ENCODE measurements around the gene EVPL.

Gene EVPL

DNA sequence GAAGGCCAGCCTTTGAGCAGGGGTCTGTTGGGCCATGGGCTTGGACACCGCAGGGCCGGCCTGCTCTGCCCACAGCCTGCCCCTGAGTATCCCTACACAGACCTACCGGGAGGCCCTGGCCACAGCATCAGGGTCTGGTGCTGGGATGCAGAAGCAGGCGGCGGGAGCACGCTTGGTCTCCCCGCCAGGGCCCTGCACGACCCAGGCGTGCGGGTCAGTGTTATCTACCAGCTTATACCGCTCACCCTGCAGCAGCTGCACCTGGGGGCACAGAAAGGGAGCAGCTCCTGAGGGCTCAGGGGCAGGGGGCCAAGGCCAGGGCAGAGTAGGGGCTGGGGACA, 8.8 kb downstream of the EVPL start:
- Mint-ChIP-seq H3K36me3 (ENCODE audit: low read depth) (no peaks in the 10 kb centered on the region), H3K27me3 (peaks cover 37% of the 10 kb centered on the region), H3K9me3 (no peaks in the 10 kb centered on the region), H3K4me3 (no peak overlapping the region), H3K4me1 (ENCODE audit: low read depth) (no peaks in the 10 kb centered on the region), H3K27ac (no peak overlapping the region)
- intact Hi-C loops (cut with micrococcal nuclease), result no loop called here

GRCh38 chr17:76017481-76018339, 9.4 kb downstream of the EVPL start:
- Mint-ChIP-seq H3K9me3 (no peaks in the 10 kb centered on the region), H3K27me3 (peaks cover 31% of the 10 kb centered on the region), H3K4me1 (ENCODE audit: low read depth) (no peaks in the 10 kb centered on the region), H3K36me3 (ENCODE audit: low read depth) (no peaks in the 10 kb centered on the region), H3K27ac (no peak overlapping the region), H3K4me3 (no peak overlapping the region)
- intact Hi-C loops (cut with micrococcal nuclease), result no loop called here

DNA sequence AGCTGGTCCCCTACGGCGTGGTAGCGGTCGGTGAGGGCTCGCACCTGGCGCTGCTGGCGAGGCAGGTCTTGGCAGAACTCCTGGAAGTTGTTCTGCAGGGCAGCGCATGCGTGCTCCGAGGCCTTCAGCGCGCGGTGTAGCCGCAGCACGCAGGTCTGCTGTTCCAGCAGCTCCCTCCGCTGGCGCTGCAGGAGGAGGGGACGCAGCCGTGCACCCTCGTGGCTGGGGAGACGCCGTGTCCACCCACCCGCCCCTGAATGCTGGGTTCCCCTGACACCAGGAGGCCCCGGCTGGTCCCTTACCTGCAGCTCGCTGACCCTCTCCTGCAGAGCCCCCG, 12.2 kb downstream of the EVPL start:
- intact Hi-C loops (cut with micrococcal nuclease), result loop anchor here (5.0 kb wide), 1 partner anchor 282 kb away; no protein-coding TSS in a partner anchor
- H3K36me3 Mint-ChIP-seq (ENCODE audit: low read depth), result no peaks in the 10 kb centered on the region
- H3K9me3 Mint-ChIP-seq, result no peaks in the 10 kb centered on the region
- H3K27me3 Mint-ChIP-seq, result peaks cover 16% of the 10 kb centered on the region
- H3K27ac Mint-ChIP-seq, result no peak overlapping the region
- no peaks in the 10 kb centered on the region for H3K4me1 Mint-ChIP-seq (ENCODE audit: low read depth)
- no peak overlapping the region for H3K4me3 Mint-ChIP-seq

GRCh38 chr17:76014100-76014924, 12.8 kb downstream of the EVPL start:
- H3K27ac Mint-ChIP-seq, result no peak overlapping the region
- H3K4me1 Mint-ChIP-seq (ENCODE audit: low read depth), result no peaks in the 10 kb centered on the region
- H3K4me3 Mint-ChIP-seq, result no peak overlapping the region
- intact Hi-C loops (cut with micrococcal nuclease), result loop anchor here (5.0 kb wide), 1 partner anchor 283 kb away; no protein-coding TSS in a partner anchor
- no peaks in the 10 kb centered on the region for H3K36me3 Mint-ChIP-seq (ENCODE audit: low read depth)
- H3K27me3 Mint-ChIP-seq, result peaks cover 12% of the 10 kb centered on the region
- no peaks in the 10 kb centered on the region for H3K9me3 Mint-ChIP-seq

DNA sequence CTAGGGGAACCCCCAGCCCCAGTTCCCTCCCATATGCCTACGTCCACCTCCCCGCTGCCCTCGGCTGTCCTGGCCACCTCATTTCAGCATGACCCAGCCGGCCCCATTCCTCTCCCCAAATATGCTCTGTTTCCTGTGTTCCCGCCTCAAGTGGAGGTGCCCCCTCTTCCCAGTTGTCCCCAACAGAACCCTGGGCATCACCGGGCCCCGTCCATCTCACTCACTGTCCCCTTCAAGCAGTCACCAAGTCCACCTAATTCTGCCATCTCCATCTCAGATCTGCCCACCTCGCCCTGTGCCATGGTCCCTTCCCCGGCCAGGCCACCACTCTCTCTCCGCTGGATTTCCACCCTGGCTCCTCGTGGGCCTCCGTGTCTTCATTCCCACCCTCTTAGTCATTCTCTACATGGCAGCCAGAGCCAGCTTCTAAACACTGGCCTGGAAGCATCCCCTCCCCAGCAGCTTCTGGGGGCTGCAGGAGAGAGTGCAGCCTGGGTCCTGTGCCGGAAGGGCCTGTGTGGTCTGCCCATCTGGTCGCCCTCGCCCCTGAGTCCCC, 13.7 kb downstream of the EVPL start:
- no peak overlapping the region for H3K4me3 Mint-ChIP-seq
- H3K27me3 Mint-ChIP-seq, result peaks cover 12% of the 10 kb centered on the region
- no peak overlapping the region for H3K27ac Mint-ChIP-seq
- no peaks in the 10 kb centered on the region for H3K36me3 Mint-ChIP-seq (ENCODE audit: low read depth)
- intact Hi-C loops (cut with micrococcal nuclease), result loop anchor here (5.0 kb wide), 1 partner anchor 284 kb away; no protein-coding TSS in a partner anchor
- no peaks in the 10 kb centered on the region for H3K9me3 Mint-ChIP-seq
- no peaks in the 10 kb centered on the region for H3K4me1 Mint-ChIP-seq (ENCODE audit: low read depth)

DNA sequence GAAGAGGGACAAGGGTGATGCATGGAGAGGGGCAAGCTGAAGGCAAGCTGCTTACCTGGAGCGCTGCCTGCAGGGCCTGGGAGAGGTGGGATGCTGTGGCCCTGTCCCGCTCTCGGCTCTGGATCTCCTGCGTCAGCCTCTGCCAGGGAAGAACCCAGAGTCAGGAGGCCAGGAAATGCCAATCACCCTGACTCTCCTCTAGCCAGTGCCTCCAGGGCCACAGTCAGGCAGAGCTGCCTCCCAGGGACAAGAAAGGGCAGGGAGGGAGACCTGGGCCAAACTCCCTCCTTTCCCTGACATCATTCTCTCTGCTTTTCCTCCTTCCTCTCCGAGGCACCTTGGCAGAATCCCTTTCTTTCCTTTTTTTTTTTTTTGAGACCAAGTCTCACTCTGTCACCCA, 15.2 kb downstream of the EVPL start:
- intact Hi-C loops (cut with micrococcal nuclease), result loop anchor here (5.0 kb wide), 1 partner anchor 285 kb away; no protein-coding TSS in a partner anchor
- H3K4me1 Mint-ChIP-seq (ENCODE audit: low read depth), result no peaks in the 10 kb centered on the region
- no peak overlapping the region for H3K27ac Mint-ChIP-seq
- H3K4me3 Mint-ChIP-seq, result no peak overlapping the region
- no peaks in the 10 kb centered on the region for H3K9me3 Mint-ChIP-seq
- H3K36me3 Mint-ChIP-seq (ENCODE audit: low read depth), result no peaks in the 10 kb centered on the region
- peaks cover 12% of the 10 kb centered on the region for H3K27me3 Mint-ChIP-seq

DNA sequence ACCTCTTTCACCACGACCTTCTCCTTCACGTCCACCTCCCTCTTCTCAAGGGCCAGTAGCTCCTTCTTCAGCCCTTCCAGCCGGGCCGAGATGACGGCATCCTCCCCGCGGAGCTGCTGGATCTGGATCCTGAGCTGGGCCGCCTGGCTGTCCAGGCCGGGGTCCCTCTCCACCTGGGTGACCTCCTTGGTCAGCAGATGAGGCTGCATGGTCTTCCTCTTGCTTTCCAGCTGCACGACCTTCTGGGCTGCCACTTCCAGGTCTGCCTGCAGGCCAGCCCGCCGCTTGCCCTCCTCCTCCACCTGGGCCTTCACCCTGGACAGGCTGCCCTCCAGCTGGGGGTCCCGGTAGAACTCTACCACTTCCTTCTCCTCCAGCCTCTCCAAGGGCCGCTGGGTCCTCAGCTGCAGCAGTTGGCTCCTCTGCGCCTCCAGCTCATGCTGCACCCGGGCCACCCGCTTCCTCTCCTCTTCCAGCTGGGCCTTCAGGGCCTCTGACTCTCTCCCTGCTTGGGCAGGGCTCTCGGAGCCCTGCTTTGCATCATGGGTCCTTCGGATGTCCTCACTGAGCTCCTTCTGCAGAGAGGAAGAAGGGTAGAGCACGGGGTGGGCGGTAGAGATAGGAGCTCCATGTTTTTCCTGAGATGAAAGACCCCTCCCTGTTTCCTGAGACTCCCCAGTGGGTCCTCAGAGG, 17.0 kb downstream of the EVPL start:
- H3K27me3 Mint-ChIP-seq, result peaks cover 8% of the 10 kb centered on the region
- peaks cover 5% of the 10 kb centered on the region for H3K4me1 Mint-ChIP-seq (ENCODE audit: low read depth)

DNA sequence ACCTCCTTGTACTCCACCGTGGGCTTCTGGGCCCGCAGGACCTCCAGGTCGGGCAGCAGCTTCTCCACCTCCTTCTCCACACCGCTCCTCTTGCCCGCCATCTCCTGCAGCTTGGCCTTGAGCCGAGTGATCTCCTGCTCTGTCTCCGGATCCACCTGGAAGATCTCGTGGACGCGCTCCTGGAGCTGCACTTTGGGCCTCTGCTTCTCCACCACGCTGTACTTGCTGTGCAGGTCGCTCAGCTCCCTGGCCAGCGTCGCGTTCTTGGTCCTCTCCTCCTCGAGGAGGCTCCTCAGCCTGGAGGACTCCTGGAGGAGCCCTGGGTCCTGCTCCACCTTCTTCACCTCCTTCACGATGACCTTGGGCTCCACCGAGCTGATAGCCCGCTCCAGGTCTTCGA, 17.7 kb downstream of the EVPL start:
- Mint-ChIP-seq H3K27ac (no peak overlapping the region), H3K27me3 (peaks cover 7% of the 10 kb centered on the region), H3K4me1 (ENCODE audit: low read depth) (peaks cover 6% of the 10 kb centered on the region), H3K4me3 (no peak overlapping the region), H3K9me3 (no peaks in the 10 kb centered on the region), H3K36me3 (ENCODE audit: low read depth) (peaks cover 15% of the 10 kb centered on the region)
- intact Hi-C loops (cut with micrococcal nuclease), result no loop called here

More for the DNA sequence above, 17.0 kb downstream of the EVPL start:
- Mint-ChIP-seq H3K4me3 (no peak overlapping the region), H3K9me3 (no peaks in the 10 kb centered on the region), H3K36me3 (ENCODE audit: low read depth) (peaks cover 8% of the 10 kb centered on the region), H3K27ac (no peak overlapping the region)
- intact Hi-C loops (cut with micrococcal nuclease), result loop anchor here (5.0 kb wide), 1 partner anchor 287 kb away; no protein-coding TSS in a partner anchor

- intact Hi-C loops (cut with micrococcal nuclease), result no loop called here
- Mint-ChIP-seq H3K9me3 (no peaks in the 10 kb centered on the region), H3K4me3 (no peak overlapping the region), H3K4me1 (ENCODE audit: low read depth) (peaks cover 6% of the 10 kb centered on the region), H3K36me3 (ENCODE audit: low read depth) (peaks cover 21% of the 10 kb centered on the region), H3K27ac (no peak overlapping the region), H3K27me3 (peaks cover 4% of the 10 kb centered on the region)
These were observed 18.3 kb downstream of the EVPL start for GRCh38 chr17:76008630-76009425.

- Mint-ChIP-seq H3K27me3 (no peaks in the 10 kb centered on the region), H3K9me3 (no peaks in the 10 kb centered on the region), H3K4me1 (ENCODE audit: low read depth) (peaks cover 6% of the 10 kb centered on the region), H3K36me3 (ENCODE audit: low read depth) (peaks cover 27% of the 10 kb centered on the region), H3K4me3 (no peak overlapping the region), H3K27ac (no peak overlapping the region)
- intact Hi-C loops (cut with micrococcal nuclease), result no loop called here
These were observed 18.9 kb downstream of the EVPL start for GRCh38 chr17:76008208-76008607.

DNA sequence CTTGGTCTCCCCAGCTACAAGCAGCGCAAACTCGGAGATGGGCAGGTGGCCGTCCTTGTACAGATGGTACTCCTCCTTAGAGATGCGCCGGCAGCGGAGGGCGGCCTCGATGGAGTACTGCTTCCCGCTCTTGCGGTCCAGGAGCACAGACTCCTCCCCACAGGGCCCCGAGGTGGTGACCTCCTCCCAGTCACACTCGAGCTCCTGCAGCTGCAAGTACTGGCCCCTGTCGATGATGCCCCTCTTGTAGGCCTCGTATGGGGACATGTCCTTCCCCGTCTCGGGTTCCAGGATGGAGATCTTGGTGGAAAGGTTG, 19.3 kb downstream of the EVPL start:
- intact Hi-C loops (cut with micrococcal nuclease), result no loop called here
- Mint-ChIP-seq H3K27me3 (no peaks in the 10 kb centered on the region), H3K4me1 (ENCODE audit: low read depth) (peaks cover 6% of the 10 kb centered on the region), H3K36me3 (ENCODE audit: low read depth) (peaks cover 31% of the 10 kb centered on the region), H3K9me3 (no peaks in the 10 kb centered on the region), H3K27ac (no peak overlapping the region), H3K4me3 (no peak overlapping the region)

- Mint-ChIP-seq H3K27me3 (no peaks in the 10 kb centered on the region), H3K36me3 (ENCODE audit: low read depth) (peaks cover 36% of the 10 kb centered on the region), H3K9me3 (no peaks in the 10 kb centered on the region), H3K27ac (no peak overlapping the region), H3K4me3 (no peak overlapping the region), H3K4me1 (ENCODE audit: low read depth) (peaks cover 6% of the 10 kb centered on the region)
- intact Hi-C loops (cut with micrococcal nuclease), result no loop called here
These were observed 19.8 kb downstream of the EVPL start for GRCh38 chr17:76007131-76007849.
